GM18502 (cell line): ENCODE data around the gene SBK3.

Experiments used
- ATAC-seq: cut with Tn5 transposase; IDR thresholded peaks from one replicate; pipeline ENCODE4 v1.9.1; 2021; ENCODE audit warnings: mild to moderate bottlenecking; ENCODE audit not compliant: unreplicated experiment, poor library complexity

The SBK3 gene

DNA sequence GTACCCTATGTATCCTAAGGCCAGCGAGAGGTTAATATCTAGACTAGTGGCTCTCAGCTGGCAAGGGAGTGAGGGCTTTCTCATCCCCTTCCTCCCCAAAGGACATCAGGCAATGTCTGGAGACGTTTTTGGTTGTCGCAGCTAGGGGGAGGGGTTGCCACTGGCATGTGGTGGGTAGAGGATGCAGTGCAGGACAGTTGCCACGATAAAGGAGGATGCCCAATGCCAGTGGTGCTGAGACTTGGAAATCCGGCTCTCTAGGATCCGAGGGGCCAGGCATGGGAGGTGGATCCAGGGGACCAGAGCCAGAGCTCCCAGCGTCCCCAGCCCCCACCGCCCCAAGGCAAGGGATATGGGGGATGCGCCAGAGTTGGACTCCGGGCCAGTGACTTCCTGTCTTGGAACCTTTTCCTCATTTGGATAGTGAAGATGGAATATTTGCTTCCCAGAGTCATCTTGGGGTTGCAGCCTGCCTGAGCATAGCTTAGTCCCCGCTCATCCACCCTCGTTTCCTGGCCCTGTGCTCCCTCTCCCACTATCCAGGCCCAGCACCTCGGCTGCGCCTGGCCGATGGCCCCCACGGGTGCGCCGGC lies 52.2 kb downstream of the SBK3 start:
- ATAC-seq: no peak

- ATAC-seq: no peak
These were observed 52.9 kb downstream of the SBK3 start for GRCh38 chr19:55492362-55492944.

GRCh38 chr19:55491546-55492360 lies 53.6 kb downstream of the SBK3 start:
- no peak for ATAC-seq
